ENCODE results near the gene WLS.

- TF ChIP-seq CTCF (conservative IDR thresholded peaks at IDR 0.05) (no peak), ZFX (IDR thresholded peaks at IDR 0.05) (no peak)
Measured at GRCh38 chr1:68163220-68163619, 69.1 kb downstream of the WLS start.
